K562 (cell line): ENCODE results near the gene PNMA8C. TPM values are rescaled to one million over a fixed set of nuclear protein-coding genes. Genes with fewer than 3 reads are reported as not detected.

Experiments used
- ATAC-seq: fragments of 200-7000 bp; cut with Tn5 transposase; 3 replicates; pipeline ENCODE4 v1.9.1; 2020; ENCODE audit warnings: moderate library complexity
- BruUV-seq: library from RNA; stranded (reverse); fragments of 400-500 nt; replicated peaks from 2 replicates; lab custom pipeline; 2021; lab: Mats Ljungman, UMichigan
- CTCF ChIA-PET: fragments of 300-600 bp; formaldehyde crosslinking; extraction: SDS; loops from one replicate; lab custom pipeline; 2021; ENCODE audit warnings: low intra/inter-chr PET ratio; lab: Yijun Ruan, JAX
- POLR2A ChIA-PET: fragments of 300-600, 350-650 bp; sonication (Branson Sonifier 250); formaldehyde crosslinking; extraction: SDS; loops from one replicate; lab custom pipeline; 2021; ENCODE audit warnings: antibody characterized with exemption, inconsistent platforms; lab: Yijun Ruan, JAX
- DNase-seq, 4 experiments: peaks; one replicate each; pipeline versions ENCODE4 v3.0.0 to v3.0.0-alpha.2; 2011 to 2018; ENCODE audit warnings: low spot score in 3 of 4, mixed read lengths in 3 of 4; ENCODE audit errors: extremely low read depth in 1 of 4
- FAIRE-seq: peaks from 2 replicates; lab custom pipeline; 2011; peaks lifted over from hg19 to GRCh38; lab: Jason Lieb, UNC
- H2AFZ ChIP-seq: 2 replicates; pipeline ENCODE4 v1.6.0; 2011; ENCODE audit warnings: low read depth, low read length, control low read depth, inconsistent platforms
- H3K27ac ChIP-seq: fragments of 200-600 bp; 3 replicates; pipeline ENCODE4 v1.8.0; 2011; ENCODE audit warnings: low read depth, mild to moderate bottlenecking, control low read depth, inconsistent platforms, low read length, moderate library complexity, mixed read lengths; ENCODE audit errors: extremely low read depth
- H3K27me3 ChIP-seq, 2 experiments: fragments of 300-600 bp in 1 of 2; 2 replicates in 1 of 2; 3 replicates in 1 of 2; pipeline versions ENCODE4 v1.6.0 to v1.8.0; 2011; ENCODE audit warnings: inconsistent platforms in 2 of 2, low read length in 2 of 2, mild to moderate bottlenecking in 1 of 2, mixed read lengths in 1 of 2, moderate library complexity in 1 of 2; ENCODE audit not compliant: control insufficient read depth in 2 of 2, insufficient read depth in 2 of 2
- H3K36me3 ChIP-seq: fragments of 300-600 bp; 3 replicates; pipeline ENCODE4 v1.8.0; 2011; ENCODE audit warnings: mild to moderate bottlenecking, low read length, inconsistent platforms; ENCODE audit not compliant: control insufficient read depth, insufficient read depth
- H3K4me1 ChIP-seq, 2 experiments: fragments of 200-600 bp in 1 of 2; replicated peaks in 1 of 2; 2 replicates in 1 of 2; 3 replicates in 1 of 2; pipeline versions ENCODE4 v1.5.1 to v1.8.0; 2011; ENCODE audit warnings: inconsistent platforms in 2 of 2, low read length in 2 of 2, mild to moderate bottlenecking in 1 of 2, mixed read lengths in 1 of 2, moderate library complexity in 1 of 2; ENCODE audit not compliant: control insufficient read depth in 2 of 2, insufficient read depth in 2 of 2
- H3K4me2 ChIP-seq: 2 replicates; pipeline ENCODE4 v1.6.1; 2011; ENCODE audit warnings: low read length, control low read depth, inconsistent platforms, mixed read lengths; ENCODE audit not compliant: insufficient read depth
- H3K4me3 ChIP-seq: fragments of 200-600 bp; sonication (generic), shearing (Covaris generic); 2 replicates; pipeline ENCODE4 v1.5.1; 2016; ENCODE audit warnings: control low read depth, inconsistent platforms
- H3K79me2 ChIP-seq: fragments of 200-600 bp; 3 replicates; pipeline ENCODE4 v1.8.0; 2011; ENCODE audit warnings: low read length, inconsistent platforms; ENCODE audit not compliant: control insufficient read depth, insufficient read depth
- H3K9ac ChIP-seq, 2 experiments: 2 replicates each; pipeline versions ENCODE4 v1.6.0 to v1.6.1; 2011; ENCODE audit warnings: low read depth in 2 of 2, low read length in 2 of 2, control low read depth in 1 of 2, inconsistent platforms in 1 of 2, mild to moderate bottlenecking in 1 of 2, mixed read lengths in 1 of 2; ENCODE audit not compliant: insufficient read depth in 1 of 2
- H3K9me1 ChIP-seq: one replicate; pipeline ENCODE4 v1.6.0; 2011; ENCODE audit warnings: inconsistent platforms, mild to moderate bottlenecking, low read length, moderate library complexity; ENCODE audit not compliant: control insufficient read depth, insufficient read depth
- H3K9me3 ChIP-seq: replicated peaks from 2 replicates; pipeline ENCODE4 v1.5.1; 2011; ENCODE audit warnings: low read depth, low read length, inconsistent platforms; ENCODE audit not compliant: control insufficient read depth, insufficient read depth
- H4K20me1 ChIP-seq: replicated peaks from 2 replicates; pipeline ENCODE4 v1.6.1; 2011; ENCODE audit warnings: low read length, inconsistent platforms, mixed read lengths; ENCODE audit not compliant: control insufficient read depth, insufficient read depth
- JUN ChIP-seq, 2 experiments: sonication (generic) in 1 of 2; formaldehyde crosslinking in 1 of 2; IDR thresholded peaks; 2 replicates each; pipeline versions ENCODE4 v1.6.1 to v1.8.0; 2012 to 2022; ENCODE audit warnings: borderline replicate concordance in 2 of 2, mild to moderate bottlenecking in 2 of 2, improper control_type of control experiment in 1 of 2, low read depth in 1 of 2, low read length in 1 of 2, missing genetic modification reagents in 1 of 2
- NELFE ChIP-seq: IDR thresholded peaks from 2 replicates; pipeline ENCODE4 v1.6.1; 2011; ENCODE audit warnings: mild to moderate bottlenecking; ENCODE audit not compliant: insufficient read depth, insufficient read length
- NRF1 ChIP-seq, 2 experiments: fragments of 450-650 bp; IDR thresholded peaks in 1 of 2; conservative IDR thresholded peaks in 1 of 2; 2 replicates each; pipeline ENCODE4 v1.6.1; 2014; ENCODE audit warnings: mild to moderate bottlenecking in 2 of 2
- TBL1XR1 ChIP-seq, 2 experiments: IDR thresholded peaks; 2 replicates each; pipeline ENCODE4 v1.6.1; 2012; ENCODE audit warnings: improper control_type of control experiment in 2 of 2, low read length in 2 of 2, mild to moderate bottlenecking in 1 of 2
- ZNF3 ChIP-seq: fragments of 250-450 bp; sonication (Bioruptor Pico); IDR thresholded peaks from 2 replicates; pipeline ENCODE4 v1.5.0; 2021; ENCODE audit warnings: mild to moderate bottlenecking, moderate library complexity
- ZNF324 ChIP-seq: fragments of 250-450 bp; sonication (Bioruptor Pico); IDR thresholded peaks from 2 replicates; pipeline ENCODE4 v1.4.0; 2020; ENCODE audit warnings: mild to moderate bottlenecking
- ZNF644 ChIP-seq: fragments of 200-800 bp; sonication (Bioruptor generic); IDR thresholded peaks from 2 replicates; pipeline ENCODE4 v1.6.1; 2016; ENCODE audit warnings: low read depth, missing genetic modification characterization, missing compliant biosample characterization
- WGBS: fragments of 100-300 bp; shearing (Covaris generic); methylation state at CpG from one replicate; pipeline ENCODE4 v1.1.6; 2016; ENCODE audit warnings: low coverage, mixed read lengths; ENCODE audit not compliant: insufficient coverage; ENCODE audit errors: missing lambda C conversion rate; 5-methylcytosine and 5-hydroxymethylcytosine counted together
- in situ Hi-C: fragments of 300-500 bp; cut with MboI; formaldehyde crosslinking; loops from 4 replicates; pipeline ENCODE4 v1.15.0; 2018; ENCODE audit warnings: inconsistent platforms, mixed read lengths
- intact Hi-C: fragments of 100-400 bp; cut with micrococcal nuclease; formaldehyde crosslinking; loops from 2 replicates; pipeline ENCODE4 v1.14.2; 2022
- polyA plus RNA-seq, 8 experiments: library from polyadenylated mRNA; depleted of rRNA in 4 of 8; stranded (reverse) in 5 of 8; unstranded in 3 of 8; fragments of >200 nt; fragmentation: Nextera tagmentation in 2 of 8; fragmentation: Illumina TruSeq in 1 of 8; extraction: Ambion mirVana in 2 of 8; extraction: Trizol in 1 of 8; gene quantifications; 2 replicates each; pipeline versions ENCODE4 v1.2.1 to v1.2.3, GENCODE V29; 2011 to 2014; ENCODE audit warnings: inconsistent platforms in 1 of 8, missing spikeins in 1 of 8
- total RNA-seq, 7 experiments: library from RNA; depleted of rRNA in 6 of 7; stranded (reverse); fragments of >200 nt in 6 of 7; fragmentation: Illumina TruSeq in 2 of 7; extraction: Trizol in 2 of 7; gene quantifications; 2 replicates each; pipeline versions ENCODE4 v1.2.1 to v1.2.3, GENCODE V29; 2011 to 2021; ENCODE audit warnings: low replicate concordance in 1 of 7
- TF ChIP-seq, protein P1 (sequence below): sonication (generic); formaldehyde crosslinking; IDR thresholded peaks from 2 replicates; pipeline ENCODE4 v1.8.0; 2022; ENCODE audit warnings: mild to moderate bottlenecking, missing genetic modification reagents

The PNMA8C gene
- total and polyA plus RNA-seq, 9 of the 15 experiments (the other 6 are each of a cell fraction or from before 2014, with no cell fraction given): 0.04 to 0.05 (median 0.05) TPM; not detected in 6

DNA sequence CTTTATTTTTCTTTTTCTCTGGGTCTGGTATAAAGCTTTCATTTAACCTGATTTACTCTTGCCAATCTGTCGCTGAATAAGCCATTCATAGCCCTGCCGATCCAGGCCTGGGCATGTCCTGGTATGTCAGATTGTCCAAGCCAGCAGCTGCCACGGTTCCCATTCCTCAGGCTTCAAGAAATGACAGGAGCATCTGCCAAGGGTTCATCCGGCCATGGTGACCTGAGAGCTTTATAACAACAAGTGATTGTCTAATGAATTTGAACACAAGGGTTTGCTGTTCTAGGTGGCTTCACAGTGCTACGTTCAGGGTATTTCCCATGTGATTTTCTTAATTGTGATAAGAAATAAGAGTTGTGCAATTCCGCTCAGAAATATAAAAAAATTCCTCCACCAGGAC, 22.6 kb upstream of the PNMA8C start:
- Histone ChIP-seq H3K9me1 (no peaks in the 10 kb centered on the region), H4K20me1 (no peaks in the 10 kb centered on the region)
- TF ChIP-seq, protein P1, sequence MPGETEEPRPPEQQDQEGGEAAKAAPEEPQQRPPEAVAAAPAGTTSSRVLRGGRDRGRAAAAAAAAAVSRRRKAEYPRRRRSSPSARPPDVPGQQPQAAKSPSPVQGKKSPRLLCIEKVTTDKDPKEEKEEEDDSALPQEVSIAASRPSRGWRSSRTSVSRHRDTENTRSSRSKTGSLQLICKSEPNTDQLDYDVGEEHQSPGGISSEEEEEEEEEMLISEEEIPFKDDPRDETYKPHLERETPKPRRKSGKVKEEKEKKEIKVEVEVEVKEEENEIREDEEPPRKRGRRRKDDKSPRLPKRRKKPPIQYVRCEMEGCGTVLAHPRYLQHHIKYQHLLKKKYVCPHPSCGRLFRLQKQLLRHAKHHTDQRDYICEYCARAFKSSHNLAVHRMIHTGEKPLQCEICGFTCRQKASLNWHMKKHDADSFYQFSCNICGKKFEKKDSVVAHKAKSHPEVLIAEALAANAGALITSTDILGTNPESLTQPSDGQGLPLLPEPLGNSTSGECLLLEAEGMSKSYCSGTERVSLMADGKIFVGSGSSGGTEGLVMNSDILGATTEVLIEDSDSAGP (CRISPR knock-in tag): no peak
- TF ChIP-seq NRF1 (conservative IDR thresholded peaks at IDR 0.05 in 1 of 2, IDR thresholded peaks at IDR 0.05 in 1 of 2) (no peak), ZNF324 (CRISPR knock-in tag) (no peak), TBL1XR1 (IDR thresholded peaks at IDR 0.05; ENCODE audit: low read length in 2 of 2) (no peak), ZNF3 (no peak), ZNF644 (tag) (no peak), NELFE (no peak), JUN (IDR thresholded peaks at IDR 0.05; ENCODE audit: borderline replicate concordance, low read depth, low read length) (no peak), JUN (CRISPR knock-in tag; IDR thresholded peaks at IDR 0.05; ENCODE audit: borderline replicate concordance) (no peak)
- TF ChIP-seq, all 486 proteins: peak for 0
- H3K4me3 ChIP-seq: no peak overlapping the region
- peaks cover 18 to 25% of the 10 kb centered on the region in 2 experiments; a peak in 4 of 5 replicates for H3K27me3 ChIP-seq
- CTCF ChIA-PET: interaction anchor here (0.6 kb wide), 1 partner anchor 192 kb away, joined by 4 read pairs; no protein-coding TSS in a partner anchor
- no TSS peak for BruUV-seq
- no peaks in the 10 kb centered on the region for H3K4me1 ChIP-seq
- in situ Hi-C loops: no loop called here
- POLR2A ChIA-PET: interaction anchor here (0.6 to 1.7 kb wide), 4 partner anchors 14 to 373 kb away, joined by 3 to 4 read pairs (median 3); no protein-coding TSS in a partner anchor
- H3K27ac ChIP-seq: no peak overlapping the region
- intact Hi-C loops: no loop called here
- H3K79me2 ChIP-seq: no peaks in the 10 kb centered on the region
- no peak overlapping the region for H3K4me2 ChIP-seq
- FAIRE-seq: peak; percentile 32
- no peak for DNase-seq
- under 1% methylated on average over 6 of the region's 6 CpGs for WGBS
- peaks cover 2% of the 10 kb centered on the region for H3K9me3 ChIP-seq
- H3K9ac ChIP-seq: no peak overlapping the region
- ATAC-seq: no peak
- H3K36me3 ChIP-seq: no peaks in the 10 kb centered on the region
- H2AFZ ChIP-seq: no peak overlapping the region
